ENCODE data around the gene ZBTB49.

The ZBTB49 gene

GRCh38 chr4:4320951-4321714 lies 31.1 kb downstream of the ZBTB49 start:
- no peak for DNase-seq (ENCODE audit: low read depth)
- in situ Hi-C loops (cut with HindIII; ENCODE audit: low sequenced_read_pairs) = no loop called here
- H3K4me3 ChIP-seq (ENCODE audit: low read depth, low read length) = no peak overlapping the region
- no peak for TF ChIP-seq CTCF (IDR thresholded peaks at IDR 0.05; ENCODE audit: low read depth, low read length, missing control alignments)

- TF ChIP-seq CTCF (IDR thresholded peaks at IDR 0.05; ENCODE audit: low read depth, low read length, missing control alignments) = no peak
- no peak for DNase-seq (ENCODE audit: low read depth)
- no peak overlapping the region for H3K4me3 ChIP-seq (ENCODE audit: low read depth, low read length)
- in situ Hi-C loops (cut with HindIII; ENCODE audit: low sequenced_read_pairs) = no loop called here
Measured at GRCh38 chr4:4321951-4322688, 32.1 kb downstream of the ZBTB49 start.

GRCh38 chr4:4323705-4324534 lies 33.9 kb downstream of the ZBTB49 start:
- DNase-seq (ENCODE audit: low read depth) = no peak
- in situ Hi-C loops (cut with HindIII; ENCODE audit: low sequenced_read_pairs) = no loop called here
- TF ChIP-seq CTCF (IDR thresholded peaks at IDR 0.05; ENCODE audit: low read depth, low read length, missing control alignments) = no peak
- H3K4me3 ChIP-seq (ENCODE audit: low read depth, low read length) = no peak overlapping the region

- TF ChIP-seq CTCF (IDR thresholded peaks at IDR 0.05; ENCODE audit: low read depth, low read length, missing control alignments) = no peak
- no peak overlapping the region for H3K4me3 ChIP-seq (ENCODE audit: low read depth, low read length)
- no peak for DNase-seq (ENCODE audit: low read depth)
- in situ Hi-C loops (cut with HindIII; ENCODE audit: low sequenced_read_pairs) = no loop called here
Measured at GRCh38 chr4:4325321-4325720, 35.3 kb downstream of the ZBTB49 start.

GRCh38 chr4:4326166-4326565 lies 36.1 kb downstream of the ZBTB49 start:
- DNase-seq (ENCODE audit: low read depth) = no peak
- no peak overlapping the region for H3K4me3 ChIP-seq (ENCODE audit: low read depth, low read length)
- no peak for TF ChIP-seq CTCF (IDR thresholded peaks at IDR 0.05; ENCODE audit: low read depth, low read length, missing control alignments)
- in situ Hi-C loops (cut with HindIII; ENCODE audit: low sequenced_read_pairs) = no loop called here

GRCh38 chr4:4327652-4328121 lies 37.6 kb downstream of the ZBTB49 start:
- no peak overlapping the region for H3K4me3 ChIP-seq (ENCODE audit: low read depth, low read length)
- peak; percentile 40 for TF ChIP-seq CTCF (IDR thresholded peaks at IDR 0.05; ENCODE audit: low read depth, low read length, missing control alignments)
- no peak for DNase-seq (ENCODE audit: low read depth)
- in situ Hi-C loops (cut with HindIII; ENCODE audit: low sequenced_read_pairs) = no loop called here
